Embryonic facial prominence (tissue), 1 donor: Measurements from ENCODE around the gene SLC16A8.
"Not testable (repeated sequence)": the region's sequence is repeated elsewhere in the genome, so short reads cannot be mapped to it uniquely, and the experiment has no call there.

Source experiments
- DNase-seq: peaks from one replicate; pipeline ENCODE4 v3.0.0-alpha.2; 2016; ENCODE audit errors: extremely low spot score

The SLC16A8 gene

GRCh38 chr22:38086001-38086845 is 2.2 kb upstream of the SLC16A8 start:
- DNase-seq, result no peak

DNA sequence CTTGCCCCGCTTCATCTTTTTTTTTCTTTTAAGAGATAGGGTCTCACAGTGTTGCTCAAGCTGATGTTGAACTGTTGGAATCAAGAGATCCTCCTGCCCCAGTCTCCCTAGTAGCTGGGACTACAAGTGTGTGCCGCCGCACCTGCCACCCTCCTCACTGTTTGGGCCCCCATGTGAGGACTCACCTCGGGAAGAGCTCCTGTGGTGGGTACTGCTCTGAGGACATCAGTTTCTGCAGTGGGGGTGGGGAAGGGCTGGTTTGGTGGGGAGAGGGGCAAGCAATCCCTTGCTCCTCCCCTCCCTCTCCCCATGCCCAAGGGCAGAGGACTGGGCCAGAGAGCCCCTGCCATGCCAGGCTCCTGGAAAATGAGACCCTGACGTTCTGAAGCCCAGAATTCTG is 1.5 kb upstream of the SLC16A8 start:
- no peak for DNase-seq

- DNase-seq, result no peak
These were observed 1.1 kb upstream of the SLC16A8 start for GRCh38 chr22:38085056-38085455.

- no peak for DNase-seq
These were observed 836 bp downstream of the SLC16A8 start for GRCh38 chr22:38082986-38083710.

GRCh38 chr22:38081941-38082828 is 1.8 kb downstream of the SLC16A8 start:
- no peak for DNase-seq

GRCh38 chr22:38081636-38081940 is 2.4 kb downstream of the SLC16A8 start:
- no peak for DNase-seq

- DNase-seq, result no peak
These were observed 2.9 kb downstream of the SLC16A8 start for GRCh38 chr22:38080850-38081635.

- DNase-seq, result no peak
These were observed 3.5 kb downstream of the SLC16A8 start for GRCh38 chr22:38080474-38080849.

- no peak for DNase-seq
These were observed 4.2 kb downstream of the SLC16A8 start for GRCh38 chr22:38079804-38080203.

GRCh38 chr22:38079208-38079607 is 4.8 kb downstream of the SLC16A8 start:
- not testable (repeated sequence) for DNase-seq

- no peak for DNase-seq
These were observed 5.7 kb downstream of the SLC16A8 start for GRCh38 chr22:38078046-38078840.

GRCh38 chr22:38077595-38077994 is 6.4 kb downstream of the SLC16A8 start:
- no peak for DNase-seq

DNA sequence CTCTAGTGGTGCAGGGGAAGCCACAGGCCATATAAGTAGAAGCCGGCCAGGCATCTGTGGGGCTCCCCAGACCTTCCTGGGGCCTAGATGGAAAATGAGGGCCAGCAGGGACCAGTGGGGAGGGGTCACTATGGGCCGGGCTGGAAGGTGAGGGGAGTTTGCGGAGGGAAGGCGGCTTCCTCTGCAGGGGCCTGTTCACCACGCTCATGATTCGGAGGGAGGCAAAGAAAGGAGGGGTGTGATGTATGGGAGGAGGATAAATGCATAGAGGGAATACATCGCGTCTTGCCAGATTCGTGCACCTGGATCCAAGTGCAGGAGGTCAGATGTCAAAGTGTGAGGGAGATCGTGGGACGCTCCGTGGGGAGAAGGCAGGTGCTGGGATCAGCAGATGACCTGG is 6.9 kb downstream of the SLC16A8 start:
- DNase-seq, result no peak

GRCh38 chr22:38075961-38076360 is 8.0 kb downstream of the SLC16A8 start:
- DNase-seq, result no peak

DNA sequence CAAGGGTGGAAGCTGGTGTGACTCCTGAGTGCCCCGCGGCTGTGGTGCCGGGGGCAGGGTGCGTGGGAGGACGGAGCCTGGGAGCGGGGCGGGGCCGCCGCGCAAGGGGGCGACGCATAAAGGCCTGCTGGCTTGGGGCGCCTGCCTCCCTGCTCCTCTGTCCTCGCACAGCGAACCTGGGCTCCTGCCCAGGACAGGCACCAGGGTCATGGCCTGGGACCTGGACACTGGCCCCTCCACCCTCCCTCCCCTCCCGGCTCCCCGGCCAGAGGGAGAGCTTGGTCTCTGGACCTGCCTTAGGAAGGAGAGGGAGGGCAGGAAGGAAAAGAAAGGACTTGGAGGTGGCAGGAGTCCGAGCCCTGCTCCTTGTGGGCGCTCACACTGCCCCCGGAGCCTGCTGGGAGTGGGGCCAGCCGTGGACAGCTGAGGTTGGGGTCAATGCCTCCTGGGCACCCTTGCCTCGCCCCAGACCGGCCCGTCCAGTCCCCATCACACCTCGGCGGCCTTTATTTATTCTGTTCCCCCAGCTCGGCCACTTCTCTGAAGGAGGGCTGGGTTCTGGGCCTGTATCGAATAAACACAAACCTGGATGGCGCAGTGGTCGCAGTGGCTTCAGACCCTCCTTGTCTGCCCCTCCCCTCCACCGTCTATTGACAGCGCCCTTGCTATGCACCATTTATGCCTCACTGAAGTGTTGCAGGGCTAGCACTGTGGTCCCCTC is 8.7 kb downstream of the SLC16A8 start:
- no peak for DNase-seq

DNA sequence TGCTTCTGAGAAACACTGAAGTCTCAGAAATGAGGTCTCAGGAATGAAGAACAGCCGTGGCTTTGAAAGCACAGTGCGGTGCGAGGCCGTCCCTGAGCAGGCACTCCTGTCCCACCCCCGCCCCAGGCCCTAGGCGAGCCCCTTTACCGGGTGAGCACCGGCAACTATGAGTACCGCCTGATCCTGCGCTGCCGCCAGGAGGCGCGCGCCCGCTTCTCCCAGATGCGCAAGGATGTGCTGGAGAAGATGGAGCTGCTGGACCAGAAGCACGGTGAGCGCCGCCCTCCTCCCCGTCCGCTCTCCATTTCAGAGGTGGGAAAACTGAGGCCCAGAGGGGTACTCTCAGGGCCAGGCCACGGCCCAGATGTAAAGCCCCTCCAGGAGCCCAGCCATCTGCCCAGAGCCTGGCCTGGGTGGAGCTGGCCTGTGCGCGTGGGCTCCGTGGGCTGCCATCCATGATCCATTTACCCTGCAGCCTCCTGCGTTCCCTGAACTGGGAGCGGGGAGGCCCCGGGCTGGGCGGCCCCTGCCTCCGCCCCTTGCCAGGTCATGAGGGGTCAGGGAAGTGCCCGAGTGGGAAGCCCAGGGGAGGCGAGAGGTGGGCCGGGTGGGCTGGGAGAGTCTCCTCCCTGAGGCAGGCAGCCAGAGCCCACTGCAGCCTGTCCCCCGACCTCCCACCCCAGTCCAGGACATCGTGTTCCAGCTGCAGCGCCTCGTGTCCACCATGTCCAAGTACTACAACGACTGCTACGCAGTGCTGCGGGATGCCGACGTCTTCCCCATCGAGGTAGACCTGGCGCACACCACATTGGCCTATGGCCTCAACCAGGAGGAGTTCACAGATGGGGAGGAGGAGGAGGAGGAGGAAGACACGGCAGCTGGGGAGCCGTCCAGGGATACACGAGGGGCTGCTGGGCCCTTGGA is 9.5 kb downstream of the SLC16A8 start:
- no peak for DNase-seq

GRCh38 chr22:38073150-38074130 is 10.5 kb downstream of the SLC16A8 start:
- DNase-seq, result no peak
